DMS153 treated with DMSO at 0.1 percent for 48 hours (cell line): ENCODE results near the gene DEDD.

Source experiments
- DNase-seq: peaks from one replicate; lab custom pipeline; 2025; ENCODE audit not compliant: unreplicated experiment; lab: John Stamatoyannopoulos, UW

The DEDD gene

GRCh38 chr1:161077426-161077825 lies 55.0 kb downstream of the DEDD start:
- no peak for DNase-seq

- no peak for DNase-seq
Observed at GRCh38 chr1:161076410-161076809, 56.1 kb downstream of the DEDD start.

- DNase-seq, result no peak
Observed at GRCh38 chr1:161074676-161075368, 57.6 kb downstream of the DEDD start.

- no peak for DNase-seq
Observed at GRCh38 chr1:161073474-161074121, 58.9 kb downstream of the DEDD start.

GRCh38 chr1:161072751-161073449 lies 59.6 kb downstream of the DEDD start:
- no peak for DNase-seq

GRCh38 chr1:161071886-161072371 lies 60.5 kb downstream of the DEDD start:
- DNase-seq, result peak; percentile 23
